ENCODE results near the gene TMEM138.

DNA sequence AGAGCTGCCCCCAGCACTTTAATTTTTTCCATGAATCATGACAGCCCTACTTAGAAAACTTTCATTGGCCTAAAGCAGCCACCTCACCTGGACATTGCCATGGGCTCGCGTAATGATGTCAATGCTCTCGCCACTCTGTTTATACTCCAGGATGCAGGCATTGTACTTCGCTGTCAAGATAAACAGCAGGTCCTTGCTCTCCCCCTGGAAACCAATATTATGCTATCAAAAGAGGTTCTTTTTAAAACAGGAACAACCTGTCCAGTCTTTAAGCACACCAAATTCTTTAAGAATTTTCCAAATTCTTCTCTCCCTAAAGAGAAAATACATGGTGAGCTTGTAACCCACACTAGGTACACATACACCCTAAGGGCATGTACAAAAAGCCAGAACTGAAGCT lies 32.3 kb upstream of the TMEM138 start:
- TF ChIP-seq ELF4 (IDR thresholded peaks at IDR 0.05) (no peak), BHLHE40 (IDR thresholded peaks at IDR 0.05; ENCODE audit: borderline replicate concordance) (no peak), SP1 (IDR thresholded peaks at IDR 0.05) (no peak), FOXK2 (IDR thresholded peaks at IDR 0.05) (no peak), HDGF (IDR thresholded peaks at IDR 0.05; ENCODE audit: borderline replicate concordance) (no peak), CTBP1 (IDR thresholded peaks at IDR 0.05; ENCODE audit: borderline replicate concordance) (no peak), NFRKB (IDR thresholded peaks at IDR 0.05) (no peak), ARNT (IDR thresholded peaks at IDR 0.05) (no peak), FOXM1 (IDR thresholded peaks at IDR 0.05; ENCODE audit: borderline replicate concordance) (no peak), FOXA1 (IDR thresholded peaks at IDR 0.05) (no peak), TARDBP (IDR thresholded peaks at IDR 0.05) (no peak)
- TF ChIP-seq, protein P1, sequence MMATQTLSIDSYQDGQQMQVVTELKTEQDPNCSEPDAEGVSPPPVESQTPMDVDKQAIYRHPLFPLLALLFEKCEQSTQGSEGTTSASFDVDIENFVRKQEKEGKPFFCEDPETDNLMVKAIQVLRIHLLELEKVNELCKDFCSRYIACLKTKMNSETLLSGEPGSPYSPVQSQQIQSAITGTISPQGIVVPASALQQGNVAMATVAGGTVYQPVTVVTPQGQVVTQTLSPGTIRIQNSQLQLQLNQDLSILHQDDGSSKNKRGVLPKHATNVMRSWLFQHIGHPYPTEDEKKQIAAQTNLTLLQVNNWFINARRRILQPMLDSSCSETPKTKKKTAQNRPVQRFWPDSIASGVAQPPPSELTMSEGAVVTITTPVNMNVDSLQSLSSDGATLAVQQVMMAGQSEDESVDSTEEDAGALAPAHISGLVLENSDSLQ (IDR thresholded peaks at IDR 0.05): no peak
